Stimulated activated CD4-positive, alpha-beta T cell treated with anti-CD3 and anti-CD28 coated beads, Interleukin-4, amount 100 ng/mL, for 1 hour (primary cell): ENCODE data around the gene RTTN.

ENCODE experiments used
- DNase-seq: peaks from one replicate; pipeline ENCODE4 v3.0.0-alpha.2; 2020

The RTTN gene

GRCh38 chr18:69969491-69969890 lies 236.0 kb downstream of the RTTN start:
- DNase-seq: no peak

DNA sequence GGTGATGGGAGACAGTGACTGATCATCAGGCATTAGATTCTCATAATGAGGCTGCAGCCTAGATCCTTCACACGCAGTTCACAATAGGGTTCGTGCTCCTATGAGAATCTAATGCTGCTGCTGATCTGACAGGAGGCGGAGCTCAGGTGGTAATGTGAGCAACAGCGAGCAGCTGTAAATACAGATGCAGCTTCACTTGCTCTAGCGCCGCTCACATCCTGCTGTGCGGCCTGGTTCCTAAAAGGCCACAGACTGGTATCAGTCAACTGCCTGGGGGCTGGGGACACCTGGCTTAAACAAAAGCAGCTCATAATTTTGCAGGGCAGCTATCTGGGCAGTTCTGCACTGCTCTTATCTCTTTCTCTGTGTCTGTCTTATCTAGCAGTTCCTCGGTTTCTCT lies 237.4 kb downstream of the RTTN start:
- DNase-seq: peak; percentile 20

DNA sequence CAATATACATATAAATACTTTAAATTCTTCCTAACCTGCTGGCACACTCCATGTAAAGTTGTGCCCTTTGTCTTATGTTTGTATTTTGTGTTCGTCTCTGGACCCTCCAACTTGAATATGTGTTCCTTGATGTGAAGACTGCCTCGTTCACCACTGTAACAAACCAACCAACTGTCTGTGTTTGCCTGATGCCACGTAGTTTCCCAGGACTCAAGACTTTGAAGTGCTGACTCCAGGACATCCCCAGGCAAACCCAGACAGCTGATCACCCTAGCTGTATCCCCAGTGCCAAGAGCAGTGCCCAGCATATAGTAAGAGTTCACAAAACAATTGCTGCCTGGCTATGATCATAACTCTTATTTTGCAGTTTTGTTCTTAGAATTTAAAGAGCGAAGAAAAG lies 242.3 kb downstream of the RTTN start:
- no peak for DNase-seq

- DNase-seq: no peak
These were observed 243.8 kb downstream of the RTTN start for GRCh38 chr18:69961718-69962117.

DNA sequence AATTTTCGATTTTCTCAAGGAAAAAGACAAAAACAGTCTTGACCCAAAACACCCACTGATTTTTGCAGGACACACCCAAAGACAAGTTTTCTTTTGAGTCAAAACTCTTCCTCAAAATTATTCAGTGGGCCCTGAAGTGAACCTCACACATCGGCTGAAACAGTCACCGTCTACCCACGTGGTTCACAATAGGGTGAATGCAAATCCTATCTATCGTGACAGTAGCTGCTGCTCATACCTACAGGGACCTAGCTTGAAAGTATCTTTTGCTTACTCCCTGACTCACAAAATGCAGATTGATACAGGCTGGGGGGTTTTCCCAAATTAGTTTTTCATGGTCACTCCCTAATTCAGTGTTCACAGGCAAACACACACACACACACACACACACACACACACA lies 247.1 kb downstream of the RTTN start:
- DNase-seq: peak; percentile 34

- no peak for DNase-seq
These were observed 247.7 kb downstream of the RTTN start for GRCh38 chr18:69957747-69958146.

- DNase-seq: peak; percentile 23
These were observed 248.5 kb downstream of the RTTN start for GRCh38 chr18:69956665-69957620.

DNA sequence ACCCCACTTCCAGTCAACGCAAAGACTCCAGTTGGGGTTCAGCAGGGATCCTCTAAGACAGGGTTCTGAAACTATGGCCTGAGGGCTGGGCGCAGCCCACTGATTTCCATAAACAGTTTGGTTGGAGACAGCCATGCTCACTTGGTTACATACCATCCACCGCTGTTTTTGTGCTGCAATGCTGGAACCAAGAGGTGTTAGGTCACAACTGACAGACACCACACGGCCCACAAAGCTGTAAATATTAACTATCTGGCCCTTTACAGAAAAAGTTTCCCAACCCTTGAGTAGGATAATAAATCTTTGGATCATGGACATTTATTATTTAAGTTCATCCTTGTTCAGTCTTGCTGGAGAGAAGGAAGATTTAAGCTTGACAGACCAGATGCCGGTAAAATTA lies 249.4 kb downstream of the RTTN start:
- no peak for DNase-seq

- DNase-seq: no peak
These were observed 250.6 kb downstream of the RTTN start for GRCh38 chr18:69954719-69955480.

- no peak for DNase-seq
These were observed 252.3 kb downstream of the RTTN start for GRCh38 chr18:69953191-69953590.
